Measurements from ENCODE around the gene TNNT3. TPM values are rescaled to one million over a fixed set of nuclear protein-coding genes. Genes with fewer than 3 reads are reported as not detected.
"Not testable (repeated sequence)": the region's sequence is repeated elsewhere in the genome, so short reads cannot be mapped to it uniquely, and the experiment has no call there.

TNNT3 gene
- total RNA-seq, 4 donors from 2014 or later = 4.6 to 21.3 (median 14.4) TPM

DNA sequence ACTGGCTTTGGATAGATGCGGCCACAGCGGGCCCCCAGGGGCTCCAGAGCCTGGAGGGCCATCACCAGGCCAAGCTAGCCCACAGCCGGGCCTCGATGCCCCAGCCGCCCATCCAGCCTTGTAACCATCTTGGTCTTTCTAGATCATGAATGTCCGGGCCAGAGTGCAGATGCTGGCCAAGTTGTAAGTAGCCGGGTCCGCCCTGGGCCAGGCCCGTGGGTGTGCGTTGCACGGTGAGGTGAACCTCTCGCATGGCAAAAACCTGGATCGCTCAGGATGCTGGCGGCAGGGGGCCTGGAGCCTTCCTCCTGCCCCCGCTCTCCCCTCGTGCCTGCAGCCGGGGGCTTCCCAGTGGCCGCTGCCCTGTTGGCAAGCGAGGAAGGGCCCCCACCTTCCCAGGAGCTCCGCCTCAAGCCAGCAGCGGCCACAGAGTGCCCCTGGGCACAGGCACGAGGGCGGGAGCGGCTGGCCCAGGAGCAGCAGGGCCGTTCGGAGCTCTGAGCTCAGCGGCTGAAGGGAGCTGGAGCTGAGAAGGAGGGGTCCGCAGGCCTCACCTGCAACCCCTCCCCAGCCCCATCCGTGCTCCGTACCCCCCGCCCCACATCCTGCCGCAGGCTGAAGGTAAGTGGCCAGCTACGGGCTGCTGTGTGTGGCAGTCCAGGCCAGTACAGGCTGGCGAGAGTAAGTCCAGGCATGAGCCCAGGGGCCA, 16.7 kb downstream of the TNNT3 start:
- ATAC-seq (ENCODE audit: low FRiP score) (no peak), DNase-seq (ENCODE audit: low spot score) (no peak)
- TF ChIP-seq, protein P1, sequence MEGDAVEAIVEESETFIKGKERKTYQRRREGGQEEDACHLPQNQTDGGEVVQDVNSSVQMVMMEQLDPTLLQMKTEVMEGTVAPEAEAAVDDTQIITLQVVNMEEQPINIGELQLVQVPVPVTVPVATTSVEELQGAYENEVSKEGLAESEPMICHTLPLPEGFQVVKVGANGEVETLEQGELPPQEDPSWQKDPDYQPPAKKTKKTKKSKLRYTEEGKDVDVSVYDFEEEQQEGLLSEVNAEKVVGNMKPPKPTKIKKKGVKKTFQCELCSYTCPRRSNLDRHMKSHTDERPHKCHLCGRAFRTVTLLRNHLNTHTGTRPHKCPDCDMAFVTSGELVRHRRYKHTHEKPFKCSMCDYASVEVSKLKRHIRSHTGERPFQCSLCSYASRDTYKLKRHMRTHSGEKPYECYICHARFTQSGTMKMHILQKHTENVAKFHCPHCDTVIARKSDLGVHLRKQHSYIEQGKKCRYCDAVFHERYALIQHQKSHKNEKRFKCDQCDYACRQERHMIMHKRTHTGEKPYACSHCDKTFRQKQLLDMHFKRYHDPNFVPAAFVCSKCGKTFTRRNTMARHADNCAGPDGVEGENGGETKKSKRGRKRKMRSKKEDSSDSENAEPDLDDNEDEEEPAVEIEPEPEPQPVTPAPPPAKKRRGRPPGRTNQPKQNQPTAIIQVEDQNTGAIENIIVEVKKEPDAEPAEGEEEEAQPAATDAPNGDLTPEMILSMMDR (IDR thresholded peaks at IDR 0.05) = no peak

DNA sequence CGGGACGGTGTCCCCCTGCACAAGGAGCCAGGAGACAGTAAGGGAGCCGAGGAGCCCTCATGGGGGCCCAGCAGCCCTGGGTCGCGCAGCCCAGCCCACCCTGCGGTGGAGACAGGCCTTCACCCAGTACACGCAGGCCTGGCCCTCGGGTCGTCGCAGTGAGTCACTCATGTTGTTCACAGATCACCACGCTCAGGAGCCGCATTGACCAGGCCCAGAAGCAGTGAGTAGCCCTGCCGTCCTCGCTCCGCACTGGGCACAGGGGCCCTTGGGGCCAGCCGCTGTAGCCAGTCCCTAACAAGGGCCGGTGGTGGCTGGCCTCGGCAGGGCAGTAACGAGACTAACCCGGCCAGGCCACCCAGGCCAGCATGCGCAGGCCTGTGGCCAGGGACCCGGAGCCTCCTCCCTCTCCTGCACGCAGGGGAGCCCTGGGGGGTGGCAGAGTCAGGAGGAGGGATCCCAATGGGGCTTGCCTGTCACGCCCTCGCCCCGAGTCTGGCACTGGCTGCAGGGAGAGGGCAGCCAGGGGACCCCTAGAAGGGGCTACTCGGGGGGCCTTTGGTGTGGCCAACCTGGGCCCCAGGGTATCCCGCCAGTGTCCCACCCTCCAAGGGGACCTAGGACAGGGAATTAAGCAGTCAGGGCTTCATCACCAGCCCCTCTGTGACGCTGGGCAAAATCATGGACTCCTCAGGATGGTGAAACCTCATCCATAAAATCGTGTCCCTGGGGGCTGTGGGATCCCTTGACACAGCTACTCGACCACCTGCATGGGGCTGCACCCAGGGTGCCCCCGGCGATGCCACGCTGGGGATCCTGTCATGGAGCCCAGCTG, 17.5 kb downstream of the TNNT3 start:
- ATAC-seq (ENCODE audit: low FRiP score) = no peak
- no peak for DNase-seq (ENCODE audit: low spot score)
- TF ChIP-seq, protein P1 (IDR thresholded peaks at IDR 0.05) = no peak

DNA sequence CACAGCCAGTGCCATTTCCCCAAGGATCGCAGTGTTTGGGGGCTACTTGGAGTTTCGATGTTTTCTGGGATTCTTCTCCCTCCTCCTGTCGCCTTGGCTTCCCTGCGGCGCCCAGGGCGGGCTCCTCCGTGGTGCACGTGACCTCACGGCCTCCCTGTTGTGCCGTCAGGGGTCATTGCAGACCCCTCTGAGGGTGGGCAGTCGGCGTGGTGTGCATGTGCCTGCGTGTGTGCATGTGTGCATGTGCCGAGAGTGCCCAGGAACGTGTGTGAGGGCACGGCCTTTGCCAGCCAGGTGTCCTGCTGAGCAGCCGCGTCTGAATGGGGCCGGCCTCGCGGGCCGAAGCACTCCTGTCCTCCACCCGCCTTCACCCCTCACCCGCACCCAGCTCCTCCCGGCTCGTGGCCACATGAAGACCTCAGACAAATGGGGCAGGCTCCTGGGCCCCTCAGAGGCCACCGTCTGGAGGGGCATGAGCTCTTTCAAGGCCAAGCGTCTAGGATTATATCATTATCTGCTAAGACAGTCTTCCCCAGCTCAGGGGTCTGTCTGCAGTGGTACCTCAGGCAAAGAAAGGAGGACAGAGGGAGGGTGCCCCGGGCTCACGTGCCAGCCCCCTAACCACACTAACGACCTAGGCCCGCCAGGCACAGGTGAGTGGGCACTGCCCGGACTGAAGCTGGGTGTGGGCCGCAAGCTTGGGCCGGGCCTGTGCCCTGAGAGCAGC, 18.3 kb downstream of the TNNT3 start:
- DNase-seq (ENCODE audit: low spot score) (no peak), ATAC-seq (ENCODE audit: low FRiP score) (no peak)
- TF ChIP-seq, protein P1 (IDR thresholded peaks at IDR 0.05) = no peak

GRCh38 chr11:1938343-1939005, 19.0 kb downstream of the TNNT3 start:
- DNase-seq (ENCODE audit: low spot score) (no peak), ATAC-seq (ENCODE audit: low FRiP score) (no peak)
- TF ChIP-seq, protein P1 (IDR thresholded peaks at IDR 0.05) = no peak

DNA sequence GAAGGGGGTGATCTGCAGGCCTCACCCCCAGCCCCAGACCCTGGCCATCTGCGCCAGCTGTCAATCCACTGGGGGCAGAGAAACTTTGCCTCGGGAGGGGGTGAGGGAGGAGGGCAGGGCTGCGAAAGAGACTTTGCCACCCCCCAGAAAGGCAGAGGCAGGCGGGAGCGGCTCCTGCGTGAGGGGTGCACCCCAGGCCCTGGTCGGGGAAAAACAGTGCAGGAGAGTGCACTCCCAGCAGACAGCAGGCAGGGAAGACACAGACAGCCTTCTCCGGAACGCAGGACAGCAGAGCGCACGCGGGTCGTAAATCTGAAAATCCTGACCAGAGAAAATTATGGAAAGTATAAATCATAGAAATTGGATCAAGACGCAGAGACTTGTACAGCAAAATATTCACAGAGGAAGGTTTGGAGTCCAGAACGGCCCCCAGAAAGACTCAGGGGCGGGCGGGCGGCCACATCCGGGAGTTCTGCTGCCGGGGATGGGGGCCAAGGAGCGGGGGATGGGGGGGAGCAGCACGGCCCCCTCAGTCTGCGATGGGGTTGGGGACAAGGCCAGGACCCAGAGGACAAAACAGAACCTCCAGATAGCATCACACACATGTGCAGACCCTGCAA, 19.6 kb downstream of the TNNT3 start:
- ATAC-seq (ENCODE audit: low FRiP score) = no peak
- no peak for DNase-seq (ENCODE audit: low spot score)
- TF ChIP-seq, protein P1 (IDR thresholded peaks at IDR 0.05) = no peak

DNA sequence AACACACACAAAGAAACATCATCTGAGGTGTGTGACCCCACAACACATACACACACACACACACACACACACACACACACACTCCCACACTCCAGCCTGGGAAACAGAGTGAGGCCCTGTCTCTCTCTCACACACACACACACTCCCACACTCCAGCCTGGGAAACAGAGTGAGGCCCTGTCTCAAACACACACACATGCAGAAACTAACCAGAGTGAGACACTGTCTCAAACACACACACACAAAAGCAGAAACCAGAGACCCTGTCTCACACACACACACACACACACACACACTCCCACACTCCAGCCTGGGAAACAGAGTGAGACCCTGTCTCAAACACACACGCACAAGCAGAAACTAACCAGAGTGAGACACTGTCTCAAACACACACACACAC, 20.3 kb downstream of the TNNT3 start:
- peak; percentile 70 for ATAC-seq (ENCODE audit: low FRiP score)
- not testable (repeated sequence) for DNase-seq (ENCODE audit: low spot score)

Measured in omental fat pad (tissue), 4 donors.